A673 (cell line): ENCODE results near the gene ETS2. TPM values are rescaled to one million over a fixed set of nuclear protein-coding genes. Genes with fewer than 3 reads are reported as not detected.

Experiments used
- BruUV-seq: library from RNA; stranded (reverse); fragments of 400-500 nt; replicated peaks from 2 replicates; lab custom pipeline; 2021; lab: Mats Ljungman, UMichigan
- CTCF ChIA-PET: fragments of 300-600 bp; sonication (Branson Sonifier 250); formaldehyde crosslinking; loops from one replicate; lab custom pipeline; 2022; ENCODE audit warnings: antibody characterized with exemption; lab: Charles Lee
- POLR2A ChIA-PET: fragments of 300-600 bp; sonication (Branson Sonifier 250); formaldehyde crosslinking; loops from one replicate; lab custom pipeline; 2022; ENCODE audit warnings: antibody characterized with exemption; ENCODE audit not compliant: low non-redundant PET; lab: Charles Lee
- DNase-seq: peaks from one replicate; pipeline ENCODE4 v3.0.0-alpha.2; 2015; ENCODE audit warnings: low spot score
- H3K27ac ChIP-seq: fragments of 200-600 bp; sonication (generic); 2 replicates; pipeline ENCODE4 v1.5.1; 2016; ENCODE audit warnings: mixed run types, low read depth, mild to moderate bottlenecking, mixed read lengths, antibody characterized with exemption, low read length; ENCODE audit not compliant: poor library complexity, severe bottlenecking
- H3K27me3 ChIP-seq: fragments of 200-600 bp; sonication (generic); replicated peaks from 2 replicates; pipeline ENCODE4 v1.6.1; 2017; ENCODE audit warnings: mixed run types, low read depth, mild to moderate bottlenecking, mixed read lengths, antibody characterized with exemption, low read length; ENCODE audit not compliant: insufficient read depth, poor library complexity
- H3K36me3 ChIP-seq: fragments of 200-600 bp; sonication (generic); 2 replicates; pipeline ENCODE4 v1.6.1; 2016; ENCODE audit warnings: mixed run types, mild to moderate bottlenecking, mixed read lengths, antibody characterized with exemption, low read length; ENCODE audit not compliant: insufficient read depth, poor library complexity, severe bottlenecking
- H3K4me1 ChIP-seq: fragments of 200-600 bp; sonication (generic); 2 replicates; pipeline ENCODE4 v1.6.1; 2017; ENCODE audit warnings: mixed run types, mild to moderate bottlenecking, mixed read lengths, antibody characterized with exemption, low read length; ENCODE audit not compliant: insufficient read depth, poor library complexity, severe bottlenecking
- H3K4me3 ChIP-seq: fragments of 200-600 bp; sonication (generic); 2 replicates; pipeline ENCODE4 v1.5.1; 2016; ENCODE audit warnings: low read depth, mixed run types, mild to moderate bottlenecking, mixed read lengths, low read length; ENCODE audit not compliant: poor library complexity, severe bottlenecking
- H3K9me3 ChIP-seq: fragments of 200-600 bp; sonication (generic); 2 replicates; pipeline ENCODE4 v1.6.1; 2016; ENCODE audit warnings: mixed run types, low read depth, mild to moderate bottlenecking, mixed read lengths, antibody characterized with exemption, low read length; ENCODE audit not compliant: poor library complexity, severe bottlenecking
- CTCF ChIP-seq: fragments of 300-800, 200-600 bp; sonication (generic); conservative IDR thresholded peaks from 2 replicates; pipeline ENCODE4 v1.5.1; 2017; ENCODE audit warnings: low read depth, mild to moderate bottlenecking, antibody characterized with exemption, low read length, moderate library complexity, mixed read lengths
- EZH2 ChIP-seq: fragments of 200-600 bp; sonication (generic); IDR thresholded peaks from 2 replicates; pipeline ENCODE4 v1.6.1; 2017; ENCODE audit warnings: borderline replicate concordance, low read depth, mild to moderate bottlenecking, mixed read lengths, antibody characterized with exemption, low read length; ENCODE audit not compliant: poor library complexity, severe bottlenecking
- intact Hi-C: fragments of 100-400 bp; cut with micrococcal nuclease; formaldehyde crosslinking; loops from one replicate; pipeline ENCODE4 v1.10.0; 2022; ENCODE audit not compliant: unreplicated experiment
- total RNA-seq: library from RNA; stranded (reverse); gene quantifications from 2 replicates; pipeline ENCODE4 v1.2.3, GENCODE V29; 2021

ETS2 gene
- total RNA-seq, 1 experiment from 2014 or later, result 45.6 TPM

GRCh38 chr21:38847556-38847955, 41.8 kb downstream of the ETS2 start:
- Histone ChIP-seq H3K4me3 (no peak overlapping the region), H3K4me1 (no peaks in the 10 kb centered on the region), H3K27ac (no peak overlapping the region), H3K27me3 (no peaks in the 10 kb centered on the region), H3K9me3 (no peaks in the 10 kb centered on the region), H3K36me3 (no peaks in the 10 kb centered on the region)
- intact Hi-C loops, result no loop called here
- no peak for DNase-seq
- BruUV-seq, result no TSS peak
- POLR2A ChIA-PET, result no interaction called here
- TF ChIP-seq EZH2 (no peak), CTCF (no peak)
- CTCF ChIA-PET, result no interaction called here

GRCh38 chr21:38848187-38848609, 42.5 kb downstream of the ETS2 start:
- BruUV-seq, result no TSS peak
- CTCF ChIA-PET, result no interaction called here
- H3K27me3 ChIP-seq, result no peaks in the 10 kb centered on the region
- no peaks in the 10 kb centered on the region for H3K4me1 ChIP-seq
- no peak for TF ChIP-seq CTCF
- no peak for TF ChIP-seq EZH2
- no peak for DNase-seq
- no peaks in the 10 kb centered on the region for H3K36me3 ChIP-seq
- no peak overlapping the region for H3K27ac ChIP-seq
- H3K9me3 ChIP-seq, result no peaks in the 10 kb centered on the region
- H3K4me3 ChIP-seq, result no peak overlapping the region
- intact Hi-C loops, result no loop called here
- POLR2A ChIA-PET, result no interaction called here

- intact Hi-C loops, result no loop called here
- Histone ChIP-seq H3K4me1 (no peaks in the 10 kb centered on the region), H3K4me3 (no peak overlapping the region), H3K27ac (no peak overlapping the region), H3K36me3 (no peaks in the 10 kb centered on the region), H3K9me3 (no peaks in the 10 kb centered on the region), H3K27me3 (no peaks in the 10 kb centered on the region)
- TF ChIP-seq EZH2 (no peak), CTCF (no peak)
- POLR2A ChIA-PET, result no interaction called here
- BruUV-seq, result no TSS peak
- no peak for DNase-seq
- CTCF ChIA-PET, result no interaction called here
Observed at GRCh38 chr21:38849776-38850175, 44.0 kb downstream of the ETS2 start.
